Mesendoderm (in vitro differentiated cells): ENCODE results near the gene HOXB5.

ENCODE experiments used
- DNase-seq: peaks from one replicate; pipeline ENCODE4 v3.0.0; 2013
- H2AK5ac ChIP-seq: 2 replicates; pipeline ENCODE4 v1.6.1; 2013; ENCODE audit warnings: low read length, inconsistent platforms
- H2BK120ac ChIP-seq: 2 replicates; pipeline ENCODE4 v1.6.1; 2013; ENCODE audit warnings: low read depth, mild to moderate bottlenecking, low read length, moderate library complexity, mixed read lengths
- H2BK15ac ChIP-seq: replicated peaks from 2 replicates; pipeline ENCODE4 v1.6.1; 2013; ENCODE audit warnings: low read depth, mild to moderate bottlenecking, moderate library complexity
- H2BK5ac ChIP-seq: 2 replicates; pipeline ENCODE4 v1.6.1; 2013; ENCODE audit warnings: low read length, inconsistent platforms
- H3K18ac ChIP-seq: 2 replicates; pipeline ENCODE4 v1.6.1; 2013; ENCODE audit warnings: mild to moderate bottlenecking, low read length, mixed read lengths
- H3K23ac ChIP-seq: one replicate; pipeline ENCODE4 v1.6.1; 2013; ENCODE audit warnings: low read length
- H3K27ac ChIP-seq: 2 replicates; pipeline ENCODE4 v1.5.1; 2013; ENCODE audit warnings: low read depth, mild to moderate bottlenecking, inconsistent platforms, low read length, moderate library complexity
- H3K27me3 ChIP-seq: 2 replicates; pipeline ENCODE4 v1.6.1; 2013; ENCODE audit warnings: low read length, control low read depth, mild to moderate bottlenecking, inconsistent platforms; ENCODE audit not compliant: insufficient read depth, poor library complexity
- H3K36me3 ChIP-seq: 2 replicates; pipeline ENCODE4 v1.6.1; 2013; ENCODE audit warnings: low read length, inconsistent platforms; ENCODE audit not compliant: control insufficient read depth, insufficient read depth
- H3K4ac ChIP-seq: one replicate; pipeline ENCODE4 v1.6.1; 2013; ENCODE audit warnings: low read depth, mild to moderate bottlenecking, low read length, moderate library complexity
- H3K4me1 ChIP-seq: 2 replicates; pipeline ENCODE4 v1.6.1; 2013; ENCODE audit warnings: low read depth, low read length, inconsistent platforms; ENCODE audit not compliant: control insufficient read depth
- H3K4me2 ChIP-seq: 2 replicates; pipeline ENCODE4 v1.6.1; 2013; ENCODE audit warnings: low read length
- H3K4me3 ChIP-seq: 2 replicates; pipeline ENCODE4 v1.5.1; 2013; ENCODE audit warnings: mild to moderate bottlenecking, low read length
- H3K56ac ChIP-seq: one replicate; pipeline ENCODE4 v1.6.1; 2013; ENCODE audit warnings: low read length
- H3K79me1 ChIP-seq: 2 replicates; pipeline ENCODE4 v1.6.1; 2013; ENCODE audit warnings: low read length, inconsistent platforms
- H3K79me2 ChIP-seq: 2 replicates; pipeline ENCODE4 v1.6.1; 2013; ENCODE audit warnings: mild to moderate bottlenecking, low read length; ENCODE audit not compliant: control insufficient read depth, insufficient read depth
- H3K9ac ChIP-seq: 2 replicates; pipeline ENCODE4 v1.6.1; 2013; ENCODE audit warnings: low read length, inconsistent platforms
- H4K5ac ChIP-seq: one replicate; pipeline ENCODE4 v1.6.1; 2013; ENCODE audit warnings: low read length
- H4K8ac ChIP-seq: one replicate; pipeline ENCODE4 v1.6.1; 2013; ENCODE audit warnings: low read depth, mild to moderate bottlenecking, control low read depth, low read length, moderate library complexity
- WGBS: extraction: QIAGEN DNeasy Blood & Tissue Kit; methylation state at CpG from one replicate; pipeline ENCODE4 v1.1.7; 2013; ENCODE audit warnings: low lambda C conversion rate, missing lambda C conversion rate; ENCODE audit not compliant: insufficient coverage; ENCODE audit errors: extremely low coverage; 5-methylcytosine and 5-hydroxymethylcytosine counted together

Gene HOXB5

GRCh38 chr17:48629411-48629759 is 35.8 kb upstream of the HOXB5 start:
- no peaks in the 10 kb centered on the region for H3K79me2 ChIP-seq
- no peak overlapping the region for H3K56ac ChIP-seq
- no peak overlapping the region for H2BK120ac ChIP-seq
- H3K27ac ChIP-seq, result no peak overlapping the region
- H3K4me2 ChIP-seq, result no peak overlapping the region
- no peaks in the 10 kb centered on the region for H3K79me1 ChIP-seq
- DNase-seq, result peak; percentile 6
- H2BK5ac ChIP-seq, result no peak overlapping the region
- no peak overlapping the region for H4K5ac ChIP-seq
- no peak overlapping the region for H3K4me3 ChIP-seq
- H3K27me3 ChIP-seq, result peaks cover 80% of the 10 kb centered on the region
- no peak overlapping the region for H3K23ac ChIP-seq
- H4K8ac ChIP-seq, result no peak overlapping the region
- H3K18ac ChIP-seq, result no peak overlapping the region
- WGBS, result no CpG with 5 or more reads among the region's 5 CpGs
- no peaks in the 10 kb centered on the region for H3K4me1 ChIP-seq
- no peak overlapping the region for H2AK5ac ChIP-seq
- no peak overlapping the region for H3K9ac ChIP-seq
- H3K4ac ChIP-seq, result no peak overlapping the region
- no peak overlapping the region for H2BK15ac ChIP-seq
- H3K36me3 ChIP-seq, result no peaks in the 10 kb centered on the region

- peak; percentile 1 for DNase-seq
- Histone ChIP-seq H3K27me3 (peaks cover 82% of the 10 kb centered on the region), H3K79me2 (no peaks in the 10 kb centered on the region), H3K36me3 (no peaks in the 10 kb centered on the region), H3K27ac (no peak overlapping the region), H3K9ac (no peak overlapping the region), H2BK120ac (no peak overlapping the region), H2BK5ac (no peak overlapping the region), H3K23ac (no peak overlapping the region), H3K4me1 (no peaks in the 10 kb centered on the region), H3K18ac (no peak overlapping the region), H3K4me2 (no peak overlapping the region), H3K4me3 (no peak overlapping the region), H2AK5ac (no peak overlapping the region), H2BK15ac (no peak overlapping the region), H3K79me1 (no peaks in the 10 kb centered on the region), H3K4ac (no peak overlapping the region), H3K56ac (no peak overlapping the region), H4K8ac (no peak overlapping the region), H4K5ac (no peak overlapping the region)
- no CpG with 5 or more reads among the region's 5 CpGs for WGBS
Measured at GRCh38 chr17:48628649-48629410, 35.3 kb upstream of the HOXB5 start.

GRCh38 chr17:48627623-48628521 is 34.3 kb upstream of the HOXB5 start:
- Histone ChIP-seq H3K4me2 (no peak overlapping the region), H3K4me1 (no peaks in the 10 kb centered on the region), H2BK120ac (no peak overlapping the region), H2BK15ac (no peak overlapping the region), H4K5ac (no peak overlapping the region), H3K36me3 (no peaks in the 10 kb centered on the region), H3K4me3 (no peak overlapping the region), H2BK5ac (no peak overlapping the region), H3K56ac (peak overlapping the region; percentile 43), H3K4ac (no peak overlapping the region), H3K9ac (no peak overlapping the region), H3K18ac (no peak overlapping the region), H3K23ac (no peak overlapping the region), H3K27me3 (peaks cover 82% of the 10 kb centered on the region), H3K79me1 (no peaks in the 10 kb centered on the region), H4K8ac (no peak overlapping the region), H3K79me2 (no peaks in the 10 kb centered on the region), H3K27ac (no peak overlapping the region), H2AK5ac (no peak overlapping the region)
- no CpG with 5 or more reads among the region's 27 CpGs for WGBS
- no peak for DNase-seq

GRCh38 chr17:48627118-48627597 is 33.6 kb upstream of the HOXB5 start:
- H3K4ac ChIP-seq, result no peak overlapping the region
- H3K4me2 ChIP-seq, result no peak overlapping the region
- H3K9ac ChIP-seq, result no peak overlapping the region
- no peak overlapping the region for H4K8ac ChIP-seq
- no peak overlapping the region for H3K27ac ChIP-seq
- H3K27me3 ChIP-seq, result peaks cover 82% of the 10 kb centered on the region
- H2AK5ac ChIP-seq, result no peak overlapping the region
- H3K23ac ChIP-seq, result no peak overlapping the region
- no peaks in the 10 kb centered on the region for H3K4me1 ChIP-seq
- no peak overlapping the region for H2BK120ac ChIP-seq
- no peaks in the 10 kb centered on the region for H3K79me2 ChIP-seq
- WGBS, result no CpG with 5 or more reads among the region's 5 CpGs
- no peaks in the 10 kb centered on the region for H3K79me1 ChIP-seq
- no peak overlapping the region for H3K56ac ChIP-seq
- H2BK15ac ChIP-seq, result no peak overlapping the region
- H3K4me3 ChIP-seq, result no peak overlapping the region
- H3K36me3 ChIP-seq, result no peaks in the 10 kb centered on the region
- no peak overlapping the region for H4K5ac ChIP-seq
- DNase-seq, result no peak
- H3K18ac ChIP-seq, result no peak overlapping the region
- no peak overlapping the region for H2BK5ac ChIP-seq

- Histone ChIP-seq H3K9ac (peak within 1 kb of the TSS; percentile 51), H2BK15ac (peak within 1 kb of the TSS; percentile 39), H3K79me2 (no peaks in the 10 kb centered on the region), H2BK5ac (no peak within 1 kb of the TSS), H3K36me3 (no peaks in the 10 kb centered on the region), H2AK5ac (no peak within 1 kb of the TSS), H2BK120ac (peak within 1 kb of the TSS; percentile 31), H3K4ac (no peak within 1 kb of the TSS), H3K27me3 (peaks cover 82% of the 10 kb centered on the region), H3K79me1 (no peaks in the 10 kb centered on the region), H3K18ac (peak within 1 kb of the TSS; percentile 81), H4K8ac (no peak within 1 kb of the TSS), H3K4me2 (peak within 1 kb of the TSS; percentile 83), H3K27ac (no peak within 1 kb of the TSS), H4K5ac (no peak within 1 kb of the TSS), H3K4me1 (no peaks in the 10 kb centered on the region), H3K56ac (peak within 1 kb of the TSS; percentile 74), H3K4me3 (peak within 1 kb of the TSS; percentile 10), H3K23ac (peak within 1 kb of the TSS; percentile 49)
- no peak for DNase-seq
- no CpG with 5 or more reads among the region's 50 CpGs for WGBS
Measured at GRCh38 chr17:48626245-48627117, 32.9 kb upstream of the HOXB5 start, which contains the start of gene HOXB9. Gene HOXB9, minus strand, starts transcription at chr17:48626358. Its CDS starts 89 bp downstream, at chr17:48626269.
